GM21529 (cell line): ENCODE measurements around the gene CDK6.

Experiments
- ATAC-seq: cut with Tn5 transposase; IDR thresholded peaks from one replicate; pipeline ENCODE4 v1.9.1; 2021; ENCODE audit not compliant: unreplicated experiment

Gene CDK6

GRCh38 chr7:92847305-92847704 is 10.9 kb upstream of the CDK6 start:
- no peak for ATAC-seq

DNA sequence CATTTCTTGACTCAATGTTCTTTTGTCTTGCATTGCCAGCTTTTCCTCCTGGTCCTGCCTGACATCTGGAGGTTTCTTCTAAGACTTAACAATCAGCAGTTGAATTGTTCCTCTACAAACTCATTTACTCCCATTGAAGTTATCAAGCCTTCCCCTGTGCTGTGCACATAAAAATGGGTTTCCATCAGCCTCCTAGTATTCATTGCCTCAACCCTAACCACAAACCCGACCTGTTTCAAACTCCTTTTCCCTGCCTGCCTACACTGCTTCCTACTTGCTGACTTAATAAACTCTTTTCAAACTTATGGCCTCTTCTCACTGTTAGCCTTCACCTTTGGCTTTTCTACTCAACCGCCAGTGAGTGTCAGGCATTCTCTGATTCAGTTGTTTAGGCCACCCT is 9.4 kb upstream of the CDK6 start:
- no peak for ATAC-seq

DNA sequence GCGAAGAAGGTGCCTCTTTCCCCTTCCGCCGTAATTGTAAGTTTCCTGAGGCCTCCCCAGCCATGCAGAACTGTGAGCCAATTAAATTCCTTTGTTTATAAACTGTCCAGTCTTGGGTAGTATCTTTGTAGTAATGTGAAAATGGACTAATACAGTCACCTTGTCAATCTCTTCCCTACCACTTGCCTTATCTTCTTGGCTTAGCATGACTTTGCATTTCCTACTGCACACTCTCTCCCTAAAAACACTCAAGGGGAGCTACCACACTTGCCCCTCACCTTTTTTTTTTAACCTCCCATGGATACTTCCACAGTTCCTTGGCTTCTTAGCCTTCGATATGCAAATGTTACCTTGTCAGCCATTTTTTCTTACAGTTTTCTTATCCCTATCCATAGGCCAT is 7.4 kb upstream of the CDK6 start:
- no peak for ATAC-seq

- ATAC-seq, result no peak
Measured at GRCh38 chr7:92843034-92843760, 6.8 kb upstream of the CDK6 start.

DNA sequence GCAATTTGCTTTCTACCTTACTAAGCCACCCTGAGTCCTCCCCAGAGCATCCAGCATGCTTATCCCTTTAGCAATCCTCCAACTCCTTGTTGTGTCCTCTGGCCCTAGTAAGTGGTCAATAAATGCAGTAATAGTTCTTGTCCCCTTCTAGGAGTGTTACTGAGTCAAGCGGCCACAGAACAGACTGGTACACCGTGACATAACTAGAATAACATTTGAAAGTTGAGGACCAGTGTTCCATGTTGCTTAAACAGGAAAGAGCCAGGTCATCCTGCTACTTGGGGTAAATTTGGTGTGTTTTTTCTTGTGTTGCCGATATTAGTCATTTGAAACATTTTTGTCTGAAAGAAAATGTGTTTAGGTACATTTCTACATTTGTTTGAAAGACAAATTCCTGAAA is 4.8 kb upstream of the CDK6 start:
- no peak for ATAC-seq

- no peak for ATAC-seq
Measured at GRCh38 chr7:92840316-92840715, 3.9 kb upstream of the CDK6 start.

GRCh38 chr7:92839901-92840300 is 3.5 kb upstream of the CDK6 start:
- no peak for ATAC-seq

DNA sequence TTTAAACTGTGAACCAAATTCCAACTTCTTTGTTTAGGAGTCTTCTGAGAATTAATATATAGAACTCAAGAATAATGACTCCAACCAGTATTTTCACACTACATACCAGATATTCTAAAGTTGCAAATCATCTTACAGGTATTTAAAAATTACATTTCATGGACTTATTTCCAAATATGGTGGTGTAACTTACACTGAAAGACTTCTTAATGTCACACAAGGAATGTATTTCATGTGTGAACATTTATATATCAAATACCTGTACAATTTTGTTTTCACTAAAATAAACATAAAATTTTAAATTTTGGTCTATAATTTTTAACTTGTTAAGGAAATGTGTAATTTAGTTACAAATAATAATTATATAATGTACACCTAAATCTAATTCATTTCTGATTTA is 2.6 kb upstream of the CDK6 start:
- no peak for ATAC-seq

- ATAC-seq, result no peak
Measured at GRCh38 chr7:92837000-92837749, 802 bp upstream of the CDK6 start.

GRCh38 chr7:92835851-92836488 is 403 bp downstream of the CDK6 start:
- ATAC-seq, result no peak

DNA sequence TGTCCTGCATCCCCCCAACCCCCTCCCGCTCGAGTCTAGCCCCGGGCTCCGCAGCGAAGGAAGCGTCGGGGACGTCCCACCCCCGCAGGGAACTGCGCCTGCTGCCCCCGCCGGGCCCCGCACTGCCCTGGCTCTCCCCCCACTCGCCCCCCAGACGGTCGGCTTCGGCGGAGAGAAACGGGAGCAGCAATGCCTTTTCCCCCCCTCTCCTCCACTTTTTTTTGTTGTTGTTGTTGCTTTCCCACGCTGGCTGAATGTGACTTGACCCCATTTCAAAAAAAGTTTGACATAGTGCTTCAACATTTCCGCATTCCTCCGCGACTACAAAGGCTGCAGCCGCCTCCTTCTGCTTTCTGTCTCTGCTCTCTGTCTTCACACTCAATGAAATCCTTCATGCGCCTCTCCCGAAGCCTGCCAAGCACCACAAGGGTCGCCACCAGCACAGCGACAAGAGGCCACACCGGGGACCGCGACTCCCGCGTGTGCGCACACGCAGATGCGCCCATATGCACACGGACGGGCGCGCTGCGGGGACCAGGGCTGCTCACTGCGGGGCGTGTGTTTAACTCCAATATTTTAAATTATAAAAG is 1.0 kb downstream of the CDK6 start:
- peak; percentile 10 for ATAC-seq

GRCh38 chr7:92834507-92835260 is 1.7 kb downstream of the CDK6 start:
- no peak for ATAC-seq

GRCh38 chr7:92833766-92834506 is 2.4 kb downstream of the CDK6 start:
- ATAC-seq, result peak; percentile 50

DNA sequence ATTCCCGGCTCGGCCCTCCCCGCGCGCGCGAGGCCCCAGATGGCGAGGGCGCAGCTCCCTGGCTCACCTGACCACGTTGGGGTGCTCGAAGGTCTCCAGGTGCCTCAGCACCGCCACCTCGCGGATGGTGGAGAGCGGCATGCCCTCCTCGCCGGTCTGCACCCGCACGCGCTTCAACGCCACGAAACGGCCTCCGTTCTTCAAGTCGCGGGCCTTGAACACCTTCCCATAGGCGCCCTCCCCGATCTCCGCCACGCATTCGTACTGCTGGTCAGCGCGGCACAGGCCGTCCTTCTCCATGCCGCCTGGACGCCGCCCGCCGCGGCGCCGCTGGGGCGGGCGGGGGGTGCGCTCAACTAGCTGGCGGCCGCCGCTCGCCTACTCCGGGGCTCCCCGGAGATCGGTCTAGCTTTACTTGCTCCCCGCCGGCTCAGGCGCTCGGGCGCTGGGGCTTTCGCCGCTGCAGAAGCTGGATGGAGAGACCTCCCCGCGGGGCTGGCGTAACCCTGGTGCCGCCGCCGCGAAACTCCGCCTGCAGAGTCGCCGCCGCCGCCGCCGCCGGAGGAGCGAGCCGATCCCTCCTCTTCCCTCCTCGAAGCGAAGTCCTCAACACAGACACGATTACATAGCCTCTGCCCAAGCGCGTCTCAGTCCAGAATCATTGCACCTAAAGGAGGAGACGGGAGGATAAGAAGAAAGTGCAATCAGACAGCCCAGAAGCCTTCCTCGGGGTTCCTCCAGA is 3.2 kb downstream of the CDK6 start:
- ATAC-seq, result peak; percentile 55

DNA sequence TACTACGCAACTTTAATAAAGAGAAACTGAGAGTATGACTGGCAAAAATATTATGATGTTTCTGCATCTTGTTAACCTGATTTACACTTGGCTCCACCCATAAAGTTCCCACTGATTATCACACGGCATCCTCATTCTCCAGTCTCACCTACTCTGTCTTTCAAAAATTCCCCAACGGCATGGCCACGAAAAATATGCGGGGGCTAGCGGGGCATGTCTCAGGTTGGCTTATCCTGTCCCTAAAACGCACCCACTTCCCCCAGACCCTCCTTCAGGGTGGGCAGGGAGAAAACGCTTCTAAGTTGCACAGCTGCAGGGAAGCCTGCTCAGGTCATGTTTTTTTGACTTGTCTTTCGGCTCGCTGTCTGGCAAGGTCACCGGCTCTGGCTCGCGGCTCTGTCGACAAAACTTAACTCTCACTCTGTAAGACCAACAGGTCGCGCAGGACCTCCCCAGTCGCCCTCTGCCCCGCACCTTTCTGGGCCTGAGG is 3.8 kb downstream of the CDK6 start:
- peak; percentile 3 for ATAC-seq

DNA sequence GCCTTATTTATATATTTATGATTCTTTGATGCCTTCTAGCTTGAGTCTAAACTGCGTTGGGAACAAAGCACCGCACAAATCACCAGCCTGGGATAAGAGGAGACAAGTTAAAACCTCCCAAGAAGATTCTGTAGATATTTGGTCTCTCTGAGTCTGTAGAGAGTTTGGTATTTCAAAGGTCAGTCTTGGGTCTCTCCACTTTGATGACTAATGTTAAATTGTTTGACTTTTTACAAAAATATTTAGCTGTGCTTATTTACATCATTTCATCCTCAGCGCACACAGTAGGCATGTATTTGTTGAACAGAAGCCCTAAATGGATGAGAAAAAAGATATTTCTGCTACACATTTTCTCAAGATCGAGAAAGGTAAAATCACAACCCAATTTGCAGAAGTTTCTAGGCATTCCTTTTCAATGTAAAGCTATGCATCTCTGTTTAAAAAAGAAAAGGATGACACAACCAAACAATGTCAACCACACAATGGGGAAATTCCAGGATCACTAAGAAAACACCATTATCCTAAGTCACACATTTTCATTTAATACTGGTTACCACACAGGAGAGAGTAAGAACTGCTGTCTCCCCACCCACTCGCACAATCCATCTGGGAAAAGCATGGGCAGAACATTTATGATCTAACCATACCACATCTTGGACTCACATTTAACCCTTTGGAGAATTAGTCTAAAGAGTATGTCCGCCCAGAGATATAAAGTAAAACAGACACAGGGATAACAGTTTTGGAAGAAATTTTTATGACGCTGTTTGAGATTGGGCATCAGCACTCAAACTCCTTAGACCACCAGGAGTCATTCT is 4.4 kb downstream of the CDK6 start:
- ATAC-seq, result no peak

- ATAC-seq, result no peak
Measured at GRCh38 chr7:92830532-92831110, 5.8 kb downstream of the CDK6 start.

DNA sequence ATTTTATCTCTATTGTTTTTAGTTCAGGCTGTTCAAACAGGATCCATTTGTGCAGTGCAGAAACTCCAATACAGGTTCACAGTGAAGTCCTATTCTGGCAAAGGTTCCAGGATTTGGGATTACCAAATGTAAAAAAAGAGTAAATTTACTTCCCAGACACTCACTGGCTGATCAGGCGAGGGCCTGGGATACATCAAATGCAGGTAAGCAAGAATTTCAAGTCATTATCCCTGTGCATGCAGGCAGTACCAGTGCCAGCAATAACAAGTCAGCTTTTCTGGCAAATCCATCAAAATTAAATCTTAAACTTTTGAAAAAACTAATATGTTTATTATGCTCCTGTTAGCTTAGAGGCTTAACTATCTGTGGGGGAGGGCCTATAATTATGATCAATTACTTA is 6.3 kb downstream of the CDK6 start:
- ATAC-seq, result no peak
